NCI-H146 (cell line): Measurements from ENCODE around the gene ZEB2.

Experiments
- DNase-seq: peaks from one replicate; lab custom pipeline; 2025; lab: John Stamatoyannopoulos, UW

Gene ZEB2

GRCh38 chr2:144519934-144520731 lies at the start of gene ZEB2:
Gene ZEB2, minus strand, starts transcription at chr2:144520119. Its CDS starts 2,769 bp downstream, at chr2:144517350.
- DNase-seq = peak; percentile 17

- DNase-seq = peak; percentile 8
Observed at GRCh38 chr2:144567745-144568144, 47.8 kb upstream of the ZEB2 start.

- DNase-seq = no peak
Observed at GRCh38 chr2:144566448-144566847, 46.5 kb upstream of the ZEB2 start.

- DNase-seq = no peak
Observed at GRCh38 chr2:144560251-144560650, 40.3 kb upstream of the ZEB2 start.

GRCh38 chr2:144559681-144560080 lies 39.8 kb upstream of the ZEB2 start:
- DNase-seq = no peak

GRCh38 chr2:144559242-144559641 lies 39.3 kb upstream of the ZEB2 start:
- DNase-seq = no peak

GRCh38 chr2:144554492-144555210 lies 34.7 kb upstream of the ZEB2 start:
- no peak for DNase-seq

GRCh38 chr2:144553379-144553778 lies 33.5 kb upstream of the ZEB2 start:
- DNase-seq = no peak

GRCh38 chr2:144552821-144553220 lies 32.9 kb upstream of the ZEB2 start:
- DNase-seq = no peak

GRCh38 chr2:144550911-144551310 lies 31.0 kb upstream of the ZEB2 start:
- no peak for DNase-seq

GRCh38 chr2:144550084-144550483 lies 30.2 kb upstream of the ZEB2 start:
- DNase-seq = no peak

GRCh38 chr2:144548532-144549191 lies 28.7 kb upstream of the ZEB2 start:
- no peak for DNase-seq

GRCh38 chr2:144548088-144548487 lies 28.2 kb upstream of the ZEB2 start:
- DNase-seq = no peak

- DNase-seq = no peak
Observed at GRCh38 chr2:144547494-144547893, 27.6 kb upstream of the ZEB2 start.

GRCh38 chr2:144546933-144547332 lies 27.0 kb upstream of the ZEB2 start:
- no peak for DNase-seq

- DNase-seq = no peak
Observed at GRCh38 chr2:144545787-144546186, 25.9 kb upstream of the ZEB2 start.

GRCh38 chr2:144544053-144544452 lies 24.1 kb upstream of the ZEB2 start:
- DNase-seq = no peak

- DNase-seq = no peak
Observed at GRCh38 chr2:144541396-144541795, 21.5 kb upstream of the ZEB2 start.

- no peak for DNase-seq
Observed at GRCh38 chr2:144539289-144539782, 19.4 kb upstream of the ZEB2 start.

- DNase-seq = no peak
Observed at GRCh38 chr2:144535300-144535699, 15.4 kb upstream of the ZEB2 start.

GRCh38 chr2:144533221-144533620 lies 13.3 kb upstream of the ZEB2 start:
- no peak for DNase-seq

GRCh38 chr2:144530596-144530995 lies 10.7 kb upstream of the ZEB2 start:
- DNase-seq = no peak

GRCh38 chr2:144529841-144530240 lies 9.9 kb upstream of the ZEB2 start:
- DNase-seq = no peak
